ENCODE data around the gene ABCD3.
"Not testable (repeated sequence)": the region's sequence is repeated elsewhere in the genome, so short reads cannot be mapped to it uniquely, and the experiment has no call there.

- TF ChIP-seq EZH2phosphoT487 (IDR thresholded peaks at IDR 0.05; ENCODE audit: insufficient read depth, low read depth); EZH2 (IDR thresholded peaks at IDR 0.05; ENCODE audit: insufficient read depth, poor library complexity, severe bottlenecking): not testable (repeated sequence)
Measured at GRCh38 chr1:94445733-94446132, 27.5 kb downstream of the ABCD3 start.

All from GM23248 (cell line).